Smooth muscle cell (in vitro differentiated cells): ENCODE results near the gene SGIP1. TPM values are rescaled to one million over a fixed set of nuclear protein-coding genes. Genes with fewer than 3 reads are reported as not detected.

Experiments
- DNase-seq: peaks from one replicate; lab custom pipeline; 2025; ENCODE audit not compliant: unreplicated experiment; lab: John Stamatoyannopoulos, UW
- H2AFZ ChIP-seq: fragments of 200-600 bp; sonication (generic); 2 replicates; pipeline ENCODE4 v1.6.0; 2016; ENCODE audit warnings: antibody characterized with exemption, low read depth, mild to moderate bottlenecking
- H3F3A ChIP-seq: fragments of 200-600 bp; sonication (generic); 2 replicates; pipeline ENCODE4 v1.6.0; 2017; ENCODE audit warnings: antibody characterized with exemption, low read depth
- H3K27ac ChIP-seq: fragments of 200-600 bp; sonication (generic); 2 replicates; pipeline ENCODE4 v1.5.1; 2016; ENCODE audit warnings: low read depth, mild to moderate bottlenecking
- H3K27me3 ChIP-seq: fragments of 200-600 bp; sonication (generic); 2 replicates; pipeline ENCODE4 v1.6.1; 2016; ENCODE audit warnings: low read depth, mild to moderate bottlenecking
- H3K36me3 ChIP-seq: fragments of 200-600 bp; sonication (generic); 2 replicates; pipeline ENCODE4 v1.5.1; 2016; ENCODE audit warnings: low read depth
- H3K4me1 ChIP-seq: fragments of 200-600 bp; sonication (generic); 2 replicates; pipeline ENCODE4 v1.5.1; 2016; ENCODE audit warnings: low read depth
- H3K4me2 ChIP-seq: fragments of 200-600 bp; sonication (generic); 2 replicates; pipeline ENCODE4 v1.6.0; 2016; ENCODE audit warnings: mild to moderate bottlenecking
- H3K4me3 ChIP-seq: fragments of 200-600 bp; sonication (generic); 2 replicates; pipeline ENCODE4 v1.5.1; 2016; ENCODE audit warnings: mild to moderate bottlenecking
- H3K79me2 ChIP-seq: fragments of 200-600 bp; sonication (generic); 2 replicates; pipeline ENCODE4 v1.6.0; 2016; ENCODE audit warnings: low read depth, mild to moderate bottlenecking
- H3K9ac ChIP-seq: fragments of 200-600 bp; sonication (generic); 2 replicates; pipeline ENCODE4 v1.6.0; 2016; ENCODE audit warnings: low read depth
- H3K9me3 ChIP-seq: fragments of 200-600 bp; sonication (generic); replicated peaks from 2 replicates; pipeline ENCODE4 v1.5.1; 2016; ENCODE audit warnings: low read depth
- H4K20me1 ChIP-seq: fragments of 200-600 bp; sonication (generic); 2 replicates; pipeline ENCODE4 v1.6.0; 2016; ENCODE audit warnings: low read depth
- WGBS: methylation state at CpG from one replicate; pipeline ENCODE4 v1.1.7; 2016; ENCODE audit warnings: low lambda C conversion rate; 5-methylcytosine and 5-hydroxymethylcytosine counted together
- polyA plus RNA-seq: library from polyadenylated mRNA; unstranded; fragments of >200 nt; fragmentation: Nextera tagmentation; extraction: Ambion mirVana; gene quantifications from 2 replicates; pipeline ENCODE4 v1.2.1, GENCODE V29; 2016
- total RNA-seq: library from RNA; depleted of rRNA; stranded (reverse); fragments of >200 nt; gene quantifications from 2 replicates; pipeline ENCODE4 v1.2.3, GENCODE V29; 2014
- TF ChIP-seq, protein P1 (sequence below): fragments of 200-600 bp; sonication (generic); IDR thresholded peaks from 2 replicates; pipeline ENCODE4 v1.5.1; 2017; ENCODE audit warnings: borderline replicate concordance, mild to moderate bottlenecking, antibody characterized with exemption; ENCODE audit not compliant: insufficient read depth, poor library complexity, severe bottlenecking

SGIP1 gene
- total and polyA plus RNA-seq, 2 experiments from 2014 or later = 0.89 to 3.5 TPM

DNA sequence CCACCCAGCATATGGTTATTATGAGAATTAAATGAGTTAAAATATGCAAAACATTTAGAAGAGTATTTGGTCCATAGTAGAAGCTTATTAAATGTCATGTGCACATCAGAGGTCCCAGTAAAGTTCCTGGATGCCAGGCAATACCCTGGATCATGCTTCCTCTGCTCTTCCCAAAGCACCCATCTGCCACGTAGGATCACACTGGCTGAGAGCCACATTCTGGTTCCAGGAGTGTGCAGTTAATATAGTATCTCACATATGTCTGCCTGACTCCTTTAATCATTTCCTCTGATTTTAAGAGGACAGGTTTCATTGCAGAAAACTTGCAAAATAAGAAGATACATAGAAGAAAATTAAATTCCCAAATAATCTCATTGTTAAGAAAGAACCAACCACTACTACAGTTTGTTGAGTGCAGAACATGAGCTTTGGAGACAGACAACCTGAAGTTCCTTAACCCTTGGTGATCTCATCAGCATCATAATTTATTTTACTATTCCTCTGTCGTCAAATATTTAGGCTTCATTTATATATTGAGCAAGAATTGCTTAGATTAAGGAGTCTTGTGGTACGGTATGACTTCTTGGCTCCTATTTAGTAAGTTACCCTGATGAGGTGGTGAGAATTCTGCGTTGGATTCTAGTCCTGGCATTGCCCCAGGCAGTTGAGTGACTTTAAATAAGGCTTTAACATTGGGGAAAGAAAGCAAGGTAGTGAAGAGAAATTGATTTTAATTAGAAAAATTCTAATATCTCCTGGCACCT lies 12.3 kb downstream of the SGIP1 start:
- H3K9me3 ChIP-seq = no peaks in the 10 kb centered on the region
- WGBS = 67% methylated on average over 4 of the region's 4 CpGs
- TF ChIP-seq, protein P1, sequence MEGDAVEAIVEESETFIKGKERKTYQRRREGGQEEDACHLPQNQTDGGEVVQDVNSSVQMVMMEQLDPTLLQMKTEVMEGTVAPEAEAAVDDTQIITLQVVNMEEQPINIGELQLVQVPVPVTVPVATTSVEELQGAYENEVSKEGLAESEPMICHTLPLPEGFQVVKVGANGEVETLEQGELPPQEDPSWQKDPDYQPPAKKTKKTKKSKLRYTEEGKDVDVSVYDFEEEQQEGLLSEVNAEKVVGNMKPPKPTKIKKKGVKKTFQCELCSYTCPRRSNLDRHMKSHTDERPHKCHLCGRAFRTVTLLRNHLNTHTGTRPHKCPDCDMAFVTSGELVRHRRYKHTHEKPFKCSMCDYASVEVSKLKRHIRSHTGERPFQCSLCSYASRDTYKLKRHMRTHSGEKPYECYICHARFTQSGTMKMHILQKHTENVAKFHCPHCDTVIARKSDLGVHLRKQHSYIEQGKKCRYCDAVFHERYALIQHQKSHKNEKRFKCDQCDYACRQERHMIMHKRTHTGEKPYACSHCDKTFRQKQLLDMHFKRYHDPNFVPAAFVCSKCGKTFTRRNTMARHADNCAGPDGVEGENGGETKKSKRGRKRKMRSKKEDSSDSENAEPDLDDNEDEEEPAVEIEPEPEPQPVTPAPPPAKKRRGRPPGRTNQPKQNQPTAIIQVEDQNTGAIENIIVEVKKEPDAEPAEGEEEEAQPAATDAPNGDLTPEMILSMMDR = no peak

DNA sequence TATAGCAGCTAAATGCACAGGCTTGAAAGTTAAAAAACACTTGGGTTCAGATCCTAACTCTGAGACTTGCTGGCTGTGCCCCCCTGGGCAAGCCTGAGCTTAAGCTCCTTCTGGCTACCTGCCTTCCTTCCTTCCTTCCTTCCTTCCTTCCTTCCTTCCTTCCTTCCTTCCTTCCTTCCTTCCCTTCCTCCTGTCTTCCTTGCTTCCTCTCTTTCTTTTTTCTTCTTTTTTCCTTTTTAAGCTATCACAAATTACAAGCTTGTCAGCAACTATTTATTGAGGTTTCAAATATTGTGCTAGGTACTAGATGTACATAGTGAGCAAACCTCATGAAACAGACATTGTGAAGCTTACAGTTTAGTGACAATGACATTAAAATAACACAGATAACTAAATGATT lies 15.1 kb downstream of the SGIP1 start:
- TF ChIP-seq, protein P1 = no peak
- no peak for DNase-seq
- no peaks in the 10 kb centered on the region for H3K79me2 ChIP-seq
- no peak overlapping the region for H3K9ac ChIP-seq
- no peak overlapping the region for H3K4me3 ChIP-seq
- no peak overlapping the region for H3K27ac ChIP-seq
- no peak overlapping the region for H3K4me2 ChIP-seq
- H3K4me1 ChIP-seq = no peaks in the 10 kb centered on the region
- H3K36me3 ChIP-seq = no peaks in the 10 kb centered on the region
- no peaks in the 10 kb centered on the region for H4K20me1 ChIP-seq
- H3K27me3 ChIP-seq = no peaks in the 10 kb centered on the region
- H2AFZ ChIP-seq = no peak overlapping the region
- H3K9me3 ChIP-seq = no peaks in the 10 kb centered on the region
- H3F3A ChIP-seq = no peaks in the 10 kb centered on the region

More for the DNA sequence above, 12.3 kb downstream of the SGIP1 start:
- H3F3A ChIP-seq = no peaks in the 10 kb centered on the region
- no peak for DNase-seq
- H3K36me3 ChIP-seq = no peaks in the 10 kb centered on the region
- H3K4me3 ChIP-seq = no peak overlapping the region
- H2AFZ ChIP-seq = no peak overlapping the region
- H3K9ac ChIP-seq = no peak overlapping the region
- H3K4me2 ChIP-seq = no peak overlapping the region
- no peaks in the 10 kb centered on the region for H3K4me1 ChIP-seq
- H3K27ac ChIP-seq = no peak overlapping the region
- H3K27me3 ChIP-seq = no peaks in the 10 kb centered on the region
- H3K79me2 ChIP-seq = no peaks in the 10 kb centered on the region
- no peaks in the 10 kb centered on the region for H4K20me1 ChIP-seq

DNA sequence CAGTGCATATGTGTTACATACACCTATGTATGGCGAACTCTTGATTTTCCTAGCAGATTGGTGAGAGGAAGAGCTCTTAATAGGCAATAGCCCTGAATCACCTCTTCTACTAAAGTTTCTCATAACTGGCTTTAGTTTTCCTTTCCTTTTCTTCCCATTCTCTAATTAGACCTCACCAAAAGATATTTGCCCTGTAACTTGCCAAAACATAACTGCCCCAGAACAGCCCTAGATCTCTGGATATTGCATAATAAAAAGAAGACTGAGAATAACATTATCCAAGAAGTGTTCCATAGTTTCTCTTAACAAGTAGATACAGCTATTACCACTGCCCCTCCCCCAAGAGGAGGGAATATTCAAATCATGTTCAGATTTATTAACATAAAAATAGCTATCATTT lies 16.3 kb downstream of the SGIP1 start:
- Histone ChIP-seq H3K4me3 (no peak overlapping the region), H3K36me3 (no peaks in the 10 kb centered on the region), H3K4me1 (no peaks in the 10 kb centered on the region), H3K4me2 (no peak overlapping the region), H3K9me3 (no peaks in the 10 kb centered on the region), H3K27ac (no peak overlapping the region), H2AFZ (no peak overlapping the region), H3K9ac (no peak overlapping the region), H3K27me3 (no peaks in the 10 kb centered on the region), H3K79me2 (no peaks in the 10 kb centered on the region), H4K20me1 (no peaks in the 10 kb centered on the region), H3F3A (no peaks in the 10 kb centered on the region)
- TF ChIP-seq, protein P1 = no peak
- 96% methylated on average over 1 of the region's 1 CpG for WGBS
- DNase-seq = no peak

DNA sequence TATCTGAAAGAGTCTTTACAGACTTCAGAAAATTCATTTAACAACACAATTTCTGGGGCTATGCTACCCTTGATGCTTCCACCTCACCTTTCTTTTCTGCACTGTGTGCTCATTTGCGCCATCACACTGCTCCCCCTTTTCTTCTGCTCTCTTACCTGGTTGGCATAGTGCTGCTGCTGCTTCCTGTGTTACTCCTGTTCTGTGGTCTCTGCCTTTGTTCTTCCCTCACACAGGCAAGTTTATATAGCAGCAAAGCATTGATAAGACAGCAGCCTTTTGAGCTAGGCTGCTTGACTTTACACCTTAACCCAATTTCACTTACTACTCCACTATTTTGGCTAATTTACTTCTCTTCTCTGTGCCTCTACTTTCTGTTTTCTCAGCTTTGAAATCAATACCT lies 18.3 kb downstream of the SGIP1 start:
- H3K27me3 ChIP-seq = no peaks in the 10 kb centered on the region
- H3K9me3 ChIP-seq = no peaks in the 10 kb centered on the region
- 93% methylated on average over 1 of the region's 1 CpG for WGBS
- H3K4me2 ChIP-seq = no peak overlapping the region
- no peaks in the 10 kb centered on the region for H3K4me1 ChIP-seq
- no peaks in the 10 kb centered on the region for H3F3A ChIP-seq
- H2AFZ ChIP-seq = no peak overlapping the region
- no peaks in the 10 kb centered on the region for H4K20me1 ChIP-seq
- no peak overlapping the region for H3K27ac ChIP-seq
- H3K36me3 ChIP-seq = no peaks in the 10 kb centered on the region
- H3K9ac ChIP-seq = no peak overlapping the region
- no peak overlapping the region for H3K4me3 ChIP-seq
- no peak for DNase-seq
- TF ChIP-seq, protein P1 = no peak
- H3K79me2 ChIP-seq = no peaks in the 10 kb centered on the region
